GM12865 (cell line): ENCODE measurements around the gene PRRG4.

ENCODE experiments used
- DNase-seq: peaks from one replicate; pipeline ENCODE4 v3.0.0; 2010; ENCODE audit warnings: low read depth
- H3K4me3 ChIP-seq: 2 replicates; pipeline ENCODE4 v1.5.1; 2011; ENCODE audit warnings: mild to moderate bottlenecking, low read depth, low read length, control low read depth
- CTCF ChIP-seq: IDR thresholded peaks from 2 replicates; pipeline ENCODE4 v1.5.1; 2011; ENCODE audit warnings: low read length, control low read depth, low read depth, inconsistent platforms; ENCODE audit not compliant: insufficient read depth; ENCODE audit errors: missing control alignments

Gene PRRG4

GRCh38 chr11:32891657-32892354 is 62.1 kb downstream of the PRRG4 start:
- TF ChIP-seq CTCF = no peak
- H3K4me3 ChIP-seq = peak overlapping the region; percentile 69
- DNase-seq = peak; percentile 37

GRCh38 chr11:32892355-32893092 is 62.8 kb downstream of the PRRG4 start, which contains the start of gene QSER1:
QSER1 (plus strand) TSS chr11:32892811; CDS start chr11:32893126, 315 bp downstream.
- TF ChIP-seq CTCF = no peak
- peak within 1 kb of the TSS; percentile 69 for H3K4me3 ChIP-seq
- peak; percentile 84 for DNase-seq

- no peak for TF ChIP-seq CTCF
- H3K4me3 ChIP-seq = peak overlapping the region; percentile 64
- no peak for DNase-seq
These were observed 63.3 kb downstream of the PRRG4 start for GRCh38 chr11:32893093-32893342.

- peak overlapping the region; percentile 64 for H3K4me3 ChIP-seq
- TF ChIP-seq CTCF = peak; percentile 46
- DNase-seq = peak; percentile 67
These were observed 63.8 kb downstream of the PRRG4 start for GRCh38 chr11:32893343-32894148.

GRCh38 chr11:32894149-32894827 is 64.6 kb downstream of the PRRG4 start:
- H3K4me3 ChIP-seq = peak overlapping the region; percentile 64
- no peak for TF ChIP-seq CTCF
- peak; percentile 73 for DNase-seq

- peak overlapping the region; percentile 64 for H3K4me3 ChIP-seq
- no peak for TF ChIP-seq CTCF
- no peak for DNase-seq
These were observed 65.2 kb downstream of the PRRG4 start for GRCh38 chr11:32894921-32895320.
